SJCRH30 (cell line): ENCODE results near the gene RTN4RL1. TPM values are rescaled to one million over a fixed set of nuclear protein-coding genes. Genes with fewer than 3 reads are reported as not detected.

ENCODE experiments used
- DNase-seq, 2 experiments: peaks; one replicate each; pipeline ENCODE4 v3.0.0-alpha.2; 2015 to 2020
- H3K27ac ChIP-seq: fragments of 250-450 bp; sonication (Bioruptor Pico); 2 replicates; pipeline ENCODE4 v1.5.1; 2020; ENCODE audit warnings: mild to moderate bottlenecking, moderate library complexity
- H3K27me3 ChIP-seq: fragments of 250-450 bp; sonication (Bioruptor Pico); 2 replicates; pipeline ENCODE4 v1.5.1; 2020; ENCODE audit warnings: mild to moderate bottlenecking, moderate library complexity
- H3K36me3 ChIP-seq: fragments of 250-450 bp; sonication (Bioruptor Pico); 2 replicates; pipeline ENCODE4 v1.5.1; 2020; ENCODE audit warnings: mild to moderate bottlenecking, moderate library complexity
- H3K4me1 ChIP-seq: fragments of 250-450 bp; sonication (Bioruptor Pico); 2 replicates; pipeline ENCODE4 v1.5.1; 2020; ENCODE audit warnings: mild to moderate bottlenecking, moderate library complexity
- H3K4me3 ChIP-seq: fragments of 250-450 bp; sonication (Bioruptor Pico); 2 replicates; pipeline ENCODE4 v1.5.1; 2020; ENCODE audit warnings: mild to moderate bottlenecking, moderate library complexity
- H3K9me3 ChIP-seq: fragments of 250-450 bp; sonication (Bioruptor Pico); replicated peaks from 2 replicates; pipeline ENCODE4 v1.5.1; 2020; ENCODE audit warnings: mild to moderate bottlenecking, moderate library complexity
- total RNA-seq: library from RNA; depleted of rRNA; stranded (reverse); fragments of >200 nt; shearing (Covaris generic); gene quantifications from 2 replicates; pipeline ENCODE4 v1.2.3, GENCODE V29; 2014

Gene RTN4RL1
- total RNA-seq, 1 experiment from 2014 or later, result 0.83 TPM

- H3K4me1 ChIP-seq, result peaks cover 9% of the 10 kb centered on the region; the same call in 1 of the 2 replicates
- H3K27ac ChIP-seq, result no peak overlapping the region
- no peaks in the 10 kb centered on the region for H3K27me3 ChIP-seq
- no peak for DNase-seq
- H3K4me3 ChIP-seq, result no peak overlapping the region
- no peaks in the 10 kb centered on the region for H3K36me3 ChIP-seq
- no peaks in the 10 kb centered on the region for H3K9me3 ChIP-seq
These were observed 38.4 kb upstream of the RTN4RL1 start for GRCh38 chr17:2063261-2064146.

DNA sequence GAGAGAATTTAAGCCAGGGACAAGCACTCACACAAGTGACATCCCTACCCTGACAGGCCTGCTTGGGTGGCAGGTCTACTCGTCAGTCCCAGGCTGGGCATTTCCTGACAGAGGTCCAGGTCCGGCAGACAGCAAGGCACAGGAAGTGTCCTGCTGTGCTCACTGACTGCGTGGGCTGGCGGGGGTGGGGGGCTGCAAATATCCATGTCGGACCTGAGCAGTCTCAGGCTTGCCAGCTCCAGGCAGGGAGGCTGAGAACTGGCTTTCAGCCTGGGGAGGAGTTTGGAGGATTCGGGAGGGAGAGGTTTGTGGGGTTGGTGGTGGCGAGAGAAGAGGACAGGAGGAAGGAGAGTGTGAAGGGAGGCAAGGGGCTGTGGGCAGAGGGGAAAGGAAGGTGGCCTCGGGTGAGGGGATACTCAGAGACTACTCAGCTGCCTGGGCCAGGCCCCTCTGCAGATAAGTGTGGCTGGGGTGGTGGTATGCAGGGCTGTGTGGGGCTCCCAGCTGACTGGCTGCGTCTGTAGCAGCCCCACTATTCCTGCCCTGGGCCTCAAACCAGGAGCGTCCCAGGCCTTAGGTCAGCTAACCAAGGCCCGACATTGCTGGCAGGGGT lies 37.5 kb upstream of the RTN4RL1 start:
- Histone ChIP-seq H3K4me3 (no peak overlapping the region), H3K27ac (no peak overlapping the region), H3K27me3 (no peaks in the 10 kb centered on the region), H3K4me1 (peaks cover under 1% of the 10 kb centered on the region; the same call in 1 of the 2 replicates), H3K36me3 (no peaks in the 10 kb centered on the region), H3K9me3 (no peaks in the 10 kb centered on the region)
- DNase-seq, result no peak

GRCh38 chr17:2061441-2061958 lies 36.4 kb upstream of the RTN4RL1 start:
- DNase-seq, result no peak
- Histone ChIP-seq H3K36me3 (no peaks in the 10 kb centered on the region), H3K27ac (no peak overlapping the region), H3K27me3 (no peaks in the 10 kb centered on the region), H3K9me3 (no peaks in the 10 kb centered on the region), H3K4me1 (no peaks in the 10 kb centered on the region), H3K4me3 (no peak overlapping the region)

GRCh38 chr17:2060681-2061440 lies 35.7 kb upstream of the RTN4RL1 start:
- H3K4me1 ChIP-seq, result no peaks in the 10 kb centered on the region
- no peaks in the 10 kb centered on the region for H3K9me3 ChIP-seq
- H3K36me3 ChIP-seq, result no peaks in the 10 kb centered on the region
- H3K4me3 ChIP-seq, result no peak overlapping the region
- no peak for DNase-seq
- H3K27ac ChIP-seq, result no peak overlapping the region
- H3K27me3 ChIP-seq, result no peaks in the 10 kb centered on the region

- Histone ChIP-seq H3K36me3 (no peaks in the 10 kb centered on the region), H3K4me3 (no peak overlapping the region), H3K4me1 (no peaks in the 10 kb centered on the region), H3K27ac (no peak overlapping the region), H3K27me3 (no peaks in the 10 kb centered on the region), H3K9me3 (no peaks in the 10 kb centered on the region)
- DNase-seq, result no peak
These were observed 35.2 kb upstream of the RTN4RL1 start for GRCh38 chr17:2060385-2060658.

DNA sequence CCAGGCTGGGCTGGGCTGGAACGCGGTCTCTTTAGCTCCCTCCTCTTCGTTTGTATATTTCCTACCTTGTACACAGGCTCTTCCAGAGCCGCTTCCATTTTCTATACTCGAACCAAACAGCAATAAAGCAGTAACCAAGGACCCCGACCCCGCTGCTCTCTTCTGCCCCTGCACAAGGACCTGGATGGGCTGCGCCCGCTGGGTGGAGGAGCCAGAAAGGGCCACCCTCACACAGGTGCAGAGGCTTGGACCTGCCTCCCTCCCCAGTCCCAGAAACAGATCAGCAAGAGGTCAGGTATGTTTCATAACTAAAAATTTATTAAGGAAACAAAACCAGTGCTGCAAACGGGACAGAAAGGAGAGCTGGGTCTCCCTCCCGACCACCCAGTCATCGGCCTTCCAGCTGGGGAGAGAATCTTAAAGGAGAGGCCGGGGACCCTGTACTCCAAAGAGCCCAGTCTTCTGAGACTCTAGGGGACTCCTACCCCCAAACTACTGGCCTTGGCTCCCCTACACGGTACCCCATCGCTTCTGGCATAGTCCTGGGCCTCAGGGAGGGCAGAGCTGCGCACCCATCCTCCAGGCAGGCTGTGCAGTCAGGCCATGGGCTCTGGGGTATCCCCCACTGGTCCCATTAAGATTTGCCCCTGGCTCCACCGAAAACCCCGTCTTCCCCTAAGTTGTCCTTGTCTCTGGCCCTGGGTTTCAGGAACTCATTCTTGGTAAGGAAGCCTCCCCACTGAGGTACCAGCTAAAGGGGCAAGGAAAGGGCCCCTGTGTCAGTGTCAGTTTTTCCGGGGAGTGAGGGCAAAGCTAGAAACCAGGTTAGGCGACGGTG lies 34.6 kb upstream of the RTN4RL1 start:
- no peak overlapping the region for H3K27ac ChIP-seq
- H3K36me3 ChIP-seq, result no peaks in the 10 kb centered on the region

DNA sequence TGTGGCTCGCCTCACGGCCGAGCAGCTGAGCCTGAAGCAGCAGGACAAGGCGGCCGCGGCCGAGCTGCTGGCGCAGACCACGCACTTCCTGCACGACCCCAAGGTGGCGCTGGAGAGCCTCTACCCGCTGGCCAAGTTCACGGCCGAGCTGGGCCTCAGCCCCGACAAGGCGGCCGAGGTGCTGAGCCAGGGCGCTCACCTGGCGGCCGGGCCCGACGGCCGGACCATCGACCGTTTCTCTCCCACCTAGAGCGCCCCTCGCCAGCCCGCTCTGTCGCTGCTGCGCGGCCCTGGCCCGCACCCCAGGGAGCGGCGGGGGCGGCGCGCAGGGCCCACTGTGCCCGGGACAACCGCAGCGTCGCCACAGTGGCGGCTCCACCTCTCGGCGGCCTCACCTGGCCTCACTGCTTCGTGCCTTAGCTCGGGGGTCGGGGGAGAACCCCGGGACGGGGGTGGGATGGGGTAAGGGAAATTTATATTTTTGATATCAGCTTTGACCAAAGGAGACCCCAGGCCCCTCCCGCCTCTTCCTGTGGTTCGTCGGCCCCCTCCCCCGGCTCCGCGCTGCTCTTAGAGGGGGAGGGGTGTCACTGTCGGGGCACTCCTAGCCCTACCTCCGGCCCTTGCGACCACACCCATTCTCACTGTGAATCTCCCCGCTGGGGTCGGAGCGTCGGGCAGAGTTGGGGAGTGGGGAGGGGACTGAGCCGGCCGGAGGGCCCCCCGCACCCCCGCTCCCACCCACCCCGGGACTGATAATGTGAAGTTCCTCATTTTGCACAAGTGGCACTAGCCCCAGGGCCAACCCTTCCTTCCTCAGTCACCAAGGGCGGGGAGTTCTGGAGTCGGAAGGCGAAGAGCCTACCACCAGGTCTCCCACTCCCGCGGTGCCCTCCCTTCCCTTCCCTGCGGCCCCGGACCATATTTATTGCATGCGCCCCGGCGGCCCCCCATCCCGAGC lies 33.7 kb upstream of the RTN4RL1 start:
- Histone ChIP-seq H3K4me3 (no peak overlapping the region), H3K27ac (no peak overlapping the region), H3K9me3 (no peaks in the 10 kb centered on the region), H3K27me3 (no peaks in the 10 kb centered on the region), H3K4me1 (no peaks in the 10 kb centered on the region), H3K36me3 (no peaks in the 10 kb centered on the region)
- no peak for DNase-seq

More for the DNA sequence above, 34.6 kb upstream of the RTN4RL1 start:
- Histone ChIP-seq H3K9me3 (no peaks in the 10 kb centered on the region), H3K4me3 (no peak overlapping the region), H3K4me1 (no peaks in the 10 kb centered on the region), H3K27me3 (no peaks in the 10 kb centered on the region)
- DNase-seq, result no peak

DNA sequence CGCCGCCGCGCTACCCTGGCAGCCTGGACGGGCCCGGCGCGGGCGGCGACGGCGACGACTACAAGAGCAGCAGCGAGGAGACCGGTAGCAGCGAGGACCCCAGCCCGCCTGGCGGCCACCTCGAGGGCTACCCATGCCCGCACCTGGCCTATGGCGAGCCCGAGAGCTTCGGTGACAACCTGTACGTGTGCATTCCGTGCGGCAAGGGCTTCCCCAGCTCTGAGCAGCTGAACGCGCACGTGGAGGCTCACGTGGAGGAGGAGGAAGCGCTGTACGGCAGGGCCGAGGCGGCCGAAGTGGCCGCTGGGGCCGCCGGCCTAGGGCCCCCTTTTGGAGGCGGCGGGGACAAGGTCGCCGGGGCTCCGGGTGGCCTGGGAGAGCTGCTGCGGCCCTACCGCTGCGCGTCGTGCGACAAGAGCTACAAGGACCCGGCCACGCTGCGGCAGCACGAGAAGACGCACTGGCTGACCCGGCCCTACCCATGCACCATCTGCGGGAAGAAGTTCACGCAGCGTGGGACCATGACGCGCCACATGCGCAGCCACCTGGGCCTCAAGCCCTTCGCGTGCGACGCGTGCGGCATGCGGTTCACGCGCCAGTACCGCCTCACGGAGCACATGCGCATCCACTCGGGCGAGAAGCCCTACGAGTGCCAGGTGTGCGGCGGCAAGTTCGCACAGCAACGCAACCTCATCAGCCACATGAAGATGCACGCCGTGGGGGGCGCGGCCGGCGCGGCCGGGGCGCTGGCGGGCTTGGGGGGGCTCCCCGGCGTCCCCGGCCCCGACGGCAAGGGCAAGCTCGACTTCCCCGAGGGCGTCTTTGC lies 32.8 kb upstream of the RTN4RL1 start:
- Histone ChIP-seq H3K4me1 (no peaks in the 10 kb centered on the region), H3K36me3 (no peaks in the 10 kb centered on the region), H3K27me3 (no peaks in the 10 kb centered on the region), H3K27ac (no peak overlapping the region), H3K9me3 (no peaks in the 10 kb centered on the region), H3K4me3 (no peak overlapping the region)
- no peak for DNase-seq

DNA sequence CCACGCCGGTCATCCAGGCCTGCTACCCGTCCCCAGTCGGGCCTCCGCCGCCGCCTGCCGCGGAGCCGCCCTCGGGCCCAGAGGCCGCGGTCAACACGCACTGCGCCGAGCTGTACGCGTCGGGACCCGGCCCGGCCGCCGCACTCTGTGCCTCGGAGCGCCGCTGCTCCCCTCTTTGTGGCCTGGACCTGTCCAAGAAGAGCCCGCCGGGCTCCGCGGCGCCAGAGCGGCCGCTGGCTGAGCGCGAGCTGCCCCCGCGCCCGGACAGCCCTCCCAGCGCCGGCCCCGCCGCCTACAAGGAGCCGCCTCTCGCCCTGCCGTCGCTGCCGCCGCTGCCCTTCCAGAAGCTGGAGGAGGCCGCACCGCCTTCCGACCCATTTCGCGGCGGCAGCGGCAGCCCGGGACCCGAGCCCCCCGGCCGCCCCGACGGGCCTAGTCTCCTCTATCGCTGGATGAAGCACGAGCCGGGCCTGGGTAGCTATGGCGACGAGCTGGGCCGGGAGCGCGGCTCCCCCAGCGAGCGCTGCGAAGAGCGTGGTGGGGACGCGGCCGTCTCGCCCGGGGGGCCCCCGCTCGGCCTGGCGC lies 32.1 kb upstream of the RTN4RL1 start:
- no peaks in the 10 kb centered on the region for H3K9me3 ChIP-seq
- H3K27me3 ChIP-seq, result no peaks in the 10 kb centered on the region
- no peaks in the 10 kb centered on the region for H3K36me3 ChIP-seq
- H3K4me3 ChIP-seq, result no peak overlapping the region
- H3K27ac ChIP-seq, result no peak overlapping the region
- H3K4me1 ChIP-seq, result no peaks in the 10 kb centered on the region
- no peak for DNase-seq

GRCh38 chr17:2056206-2057174 lies 31.4 kb upstream of the RTN4RL1 start:
- no peaks in the 10 kb centered on the region for H3K4me1 ChIP-seq
- H3K27ac ChIP-seq, result no peak overlapping the region
- DNase-seq, result no peak
- H3K9me3 ChIP-seq, result no peaks in the 10 kb centered on the region
- H3K27me3 ChIP-seq, result no peaks in the 10 kb centered on the region
- no peaks in the 10 kb centered on the region for H3K36me3 ChIP-seq
- no peak overlapping the region for H3K4me3 ChIP-seq

DNA sequence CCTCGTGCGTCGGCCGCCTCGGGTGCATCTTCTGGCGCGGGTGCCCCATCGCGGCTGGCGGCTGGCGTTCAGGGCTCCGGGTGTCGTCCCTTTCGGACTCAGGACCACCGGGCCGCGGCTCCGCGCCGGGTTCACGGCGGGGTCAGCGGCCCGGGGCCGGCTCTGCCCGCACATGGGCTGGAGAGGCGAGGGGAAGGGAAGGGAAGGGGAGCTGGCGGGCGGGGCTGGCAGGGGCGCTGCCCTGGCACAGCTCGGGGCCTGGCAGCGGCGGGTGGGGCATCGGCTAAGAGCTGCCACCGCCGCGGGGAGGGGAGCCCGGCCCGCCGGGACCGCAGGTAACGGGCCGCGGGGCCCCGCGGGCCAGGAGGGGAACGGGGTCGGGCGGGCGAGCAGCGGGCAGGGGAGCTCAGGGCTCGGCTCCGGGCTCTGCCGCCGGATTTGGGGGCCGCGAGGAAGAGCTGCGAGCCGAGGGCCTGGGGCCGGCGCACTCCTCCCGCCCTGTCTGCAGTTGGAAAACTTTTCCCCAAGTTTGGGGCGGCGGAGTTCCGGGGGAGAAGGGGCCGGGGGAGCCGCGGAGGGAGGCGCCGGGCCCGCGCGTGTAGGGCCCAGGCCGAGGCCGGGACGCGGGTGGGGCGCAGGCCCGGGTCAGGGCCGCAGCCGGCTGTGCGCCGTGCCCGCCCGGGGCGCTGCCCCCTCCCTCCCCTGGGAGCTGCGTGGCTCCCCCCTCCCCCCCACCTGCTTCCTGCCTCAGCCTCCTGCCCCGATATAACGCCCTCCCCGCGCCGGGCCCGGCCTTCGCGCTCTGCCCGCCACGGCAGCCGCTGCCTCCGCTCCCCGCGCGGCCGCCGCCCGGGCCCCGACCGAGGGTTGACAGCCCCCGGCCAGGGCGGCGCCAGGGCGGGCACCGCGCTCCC lies 30.4 kb upstream of the RTN4RL1 start:
- Histone ChIP-seq H3K36me3 (no peaks in the 10 kb centered on the region), H3K4me3 (no peak overlapping the region), H3K27ac (no peak overlapping the region), H3K4me1 (no peaks in the 10 kb centered on the region), H3K9me3 (no peaks in the 10 kb centered on the region), H3K27me3 (no peaks in the 10 kb centered on the region)
- DNase-seq, result no peak
